ENCODE results near the gene TMBIM1.

The TMBIM1 gene

DNA sequence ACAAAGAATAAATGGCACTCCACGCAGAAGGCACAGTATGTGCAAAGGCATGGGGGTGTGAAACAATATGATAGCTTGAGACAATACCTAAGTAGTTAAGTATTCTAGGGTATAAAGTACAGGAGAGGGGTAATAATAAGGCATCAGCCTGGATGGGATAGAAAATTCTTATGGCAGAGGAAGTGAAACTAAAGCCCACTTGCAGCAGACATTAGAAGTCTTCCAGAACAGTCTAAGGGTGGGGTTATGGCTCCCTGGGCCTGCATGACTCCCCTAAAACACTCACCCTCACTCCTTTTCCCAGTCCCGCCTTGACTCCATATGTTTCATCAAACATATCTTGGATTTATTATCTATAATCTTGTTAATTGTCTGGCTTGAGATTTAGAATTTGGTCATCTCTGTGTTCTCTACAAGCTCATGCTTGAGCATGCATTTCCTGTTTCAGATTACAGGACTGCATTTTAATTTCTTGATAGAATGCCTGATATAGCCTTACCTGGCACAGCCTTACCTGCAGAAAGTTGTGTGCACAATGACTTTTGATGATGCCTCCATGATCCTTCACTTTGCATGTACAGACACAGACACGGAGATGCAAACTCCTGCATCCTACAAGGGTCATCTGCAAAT, 28.5 kb upstream of the TMBIM1 start:
- no peak overlapping the region for H3K4ac ChIP-seq (ENCODE audit: low read depth in 1 of 2, low read length in 2 of 2)
- no peak overlapping the region for H2BK120ac ChIP-seq (ENCODE audit: low read depth, low read length)
- H3K79me1 ChIP-seq (replicated peaks; ENCODE audit: low read length, poor library complexity, severe bottlenecking), result peaks cover 2% of the 10 kb centered on the region
- H2AFZ ChIP-seq (ENCODE audit: low read depth, low read length), result no peak overlapping the region
- no peak overlapping the region for H2BK15ac ChIP-seq (ENCODE audit: low read depth, poor library complexity, severe bottlenecking)
- H3K4me3 ChIP-seq (ENCODE audit: insufficient read depth in 1 of 2, low read depth in 1 of 2, low read length in 2 of 2), result no peak overlapping the region
- H3K14ac ChIP-seq (ENCODE audit: low read length in 2 of 2), result no peak overlapping the region
- H3K9ac ChIP-seq (ENCODE audit: low read length), result no peak overlapping the region
- peaks cover 0 to 8% of the 10 kb centered on the region in 2 experiments for H3K27me3 ChIP-seq (ENCODE audit: control insufficient read depth in 1 of 2, insufficient read depth in 1 of 2, low read length in 2 of 2)
- H3K4me1 ChIP-seq (ENCODE audit: control insufficient read depth, insufficient read depth, low read depth, low read length), result peaks cover 14% of the 10 kb centered on the region
- H4K8ac ChIP-seq (ENCODE audit: low read length), result no peak overlapping the region
- H2BK5ac ChIP-seq (ENCODE audit: low read depth, low read length, poor library complexity, severe bottlenecking), result no peak overlapping the region
- H3K36me3 ChIP-seq (ENCODE audit: control insufficient read depth in 1 of 2, insufficient read depth in 2 of 2, low read depth in 1 of 2, low read length in 2 of 2), result no peaks in the 10 kb centered on the region
- no peak overlapping the region for H4K91ac ChIP-seq (ENCODE audit: low read length)
- 93% methylated on average over 2 of the region's 3 CpGs for WGBS
- no peak overlapping the region for H2BK12ac ChIP-seq (ENCODE audit: low read length in 2 of 2)
- H3K23ac ChIP-seq (ENCODE audit: low read length in 2 of 2), result no peak overlapping the region
- no peak for DNase-seq
- no peak overlapping the region for H3K27ac ChIP-seq (ENCODE audit: low read length, poor library complexity, severe bottlenecking)
- H2AK5ac ChIP-seq (ENCODE audit: low read length, severe bottlenecking), result no peak overlapping the region
- H3K4me2 ChIP-seq (ENCODE audit: low read length, poor library complexity, severe bottlenecking), result no peak overlapping the region
- no peak overlapping the region for H3K18ac ChIP-seq (ENCODE audit: low read depth in 1 of 2, low read length in 2 of 2)
- no peaks in the 10 kb centered on the region for H3K9me3 ChIP-seq (ENCODE audit: control insufficient read depth, low read length)

DNA sequence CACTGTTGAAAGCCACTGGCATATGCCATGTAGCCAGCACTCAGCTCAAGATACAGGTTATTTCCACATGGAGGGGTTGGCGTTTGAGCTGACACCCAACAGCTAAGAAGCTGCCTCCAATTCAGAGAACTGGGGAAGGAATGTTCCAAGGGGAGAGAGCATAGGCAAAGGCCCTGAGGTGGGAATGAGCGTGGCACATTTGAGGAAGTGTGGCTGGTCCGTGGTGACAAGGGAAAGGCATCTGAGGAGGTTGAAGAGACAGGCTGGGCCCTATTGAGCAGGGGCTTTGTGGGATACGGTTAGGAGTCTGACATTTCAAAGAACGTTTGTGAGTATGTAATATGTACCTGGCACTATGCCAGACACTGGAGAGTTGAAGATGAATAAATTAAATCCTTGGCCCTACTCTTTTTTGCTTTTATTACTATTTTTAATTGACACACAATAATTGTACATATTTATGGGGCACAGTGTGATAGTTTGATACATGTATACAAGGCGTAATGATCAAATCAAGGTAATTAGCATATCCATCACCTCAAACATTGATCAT, 27.6 kb upstream of the TMBIM1 start:
- no peak overlapping the region for H2AFZ ChIP-seq (ENCODE audit: low read depth, low read length)
- H3K4me1 ChIP-seq (ENCODE audit: control insufficient read depth, insufficient read depth, low read depth, low read length), result peaks cover 13% of the 10 kb centered on the region

DNA sequence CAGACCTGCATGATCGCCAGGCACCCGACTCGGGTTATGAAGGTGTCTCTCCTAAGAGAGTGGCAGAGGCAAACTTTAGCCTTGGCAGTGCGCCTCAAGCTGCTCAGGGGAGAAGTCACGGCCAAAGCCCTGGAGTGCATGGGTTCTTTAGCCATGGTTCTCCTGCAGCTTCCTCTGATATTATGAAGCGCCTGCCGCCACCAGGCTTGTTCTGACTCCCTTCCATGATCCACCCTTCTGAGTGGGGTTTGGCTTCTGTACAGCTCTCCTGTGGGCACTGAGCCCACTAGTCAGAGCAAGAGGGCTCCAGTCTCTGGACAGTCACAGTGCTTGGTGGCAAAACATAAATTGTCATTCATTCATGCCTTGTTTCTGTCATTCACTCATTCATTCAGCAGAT, 25.9 kb upstream of the TMBIM1 start:
- 81% methylated on average over 7 of the region's 7 CpGs for WGBS
- Histone ChIP-seq H2AK5ac (ENCODE audit: low read length, severe bottlenecking) (no peak overlapping the region), H4K91ac (ENCODE audit: low read length) (no peak overlapping the region), H2AFZ (ENCODE audit: low read depth, low read length) (no peak overlapping the region), H2BK15ac (ENCODE audit: low read depth, poor library complexity, severe bottlenecking) (no peak overlapping the region), H3K9ac (ENCODE audit: low read length) (no peak overlapping the region), H3K79me1 (replicated peaks; ENCODE audit: low read length, poor library complexity, severe bottlenecking) (no peaks in the 10 kb centered on the region), H3K9me3 (ENCODE audit: control insufficient read depth, low read length) (no peaks in the 10 kb centered on the region), H3K27me3 (ENCODE audit: control insufficient read depth in 1 of 2, insufficient read depth in 1 of 2, low read length in 2 of 2) (peaks cover 0 to 8% of the 10 kb centered on the region in 2 experiments), H2BK5ac (ENCODE audit: low read depth, low read length, poor library complexity, severe bottlenecking) (no peak overlapping the region), H3K4ac (ENCODE audit: low read depth in 1 of 2, low read length in 2 of 2) (no peak overlapping the region), H3K14ac (ENCODE audit: low read length in 2 of 2) (no peak overlapping the region), H3K27ac (ENCODE audit: low read length, poor library complexity, severe bottlenecking) (no peak overlapping the region), H3K23ac (ENCODE audit: low read length in 2 of 2) (no peak overlapping the region), H3K4me3 (ENCODE audit: insufficient read depth in 1 of 2, low read depth in 1 of 2, low read length in 2 of 2) (no peak overlapping the region), H3K4me2 (ENCODE audit: low read length, poor library complexity, severe bottlenecking) (no peak overlapping the region), H4K8ac (ENCODE audit: low read length) (no peak overlapping the region), H3K36me3 (ENCODE audit: control insufficient read depth in 1 of 2, insufficient read depth in 2 of 2, low read depth in 1 of 2, low read length in 2 of 2) (no peaks in the 10 kb centered on the region), H2BK12ac (ENCODE audit: low read length in 2 of 2) (peak overlapping the region; percentile 6 to 10), H2BK120ac (ENCODE audit: low read depth, low read length) (no peak overlapping the region), H3K18ac (ENCODE audit: low read depth in 1 of 2, low read length in 2 of 2) (no peak overlapping the region), H3K4me1 (ENCODE audit: control insufficient read depth, insufficient read depth, low read depth, low read length) (peaks cover 5% of the 10 kb centered on the region)
- DNase-seq, result no peak

More for the DNA sequence above, 27.6 kb upstream of the TMBIM1 start:
- Histone ChIP-seq H3K4ac (ENCODE audit: low read depth in 1 of 2, low read length in 2 of 2) (no peak overlapping the region), H3K36me3 (ENCODE audit: control insufficient read depth in 1 of 2, insufficient read depth in 2 of 2, low read depth in 1 of 2, low read length in 2 of 2) (no peaks in the 10 kb centered on the region), H3K4me3 (ENCODE audit: insufficient read depth in 1 of 2, low read depth in 1 of 2, low read length in 2 of 2) (no peak overlapping the region), H3K27ac (ENCODE audit: low read length, poor library complexity, severe bottlenecking) (no peak overlapping the region), H3K4me2 (ENCODE audit: low read length, poor library complexity, severe bottlenecking) (no peak overlapping the region), H2AK5ac (ENCODE audit: low read length, severe bottlenecking) (no peak overlapping the region), H4K91ac (ENCODE audit: low read length) (no peak overlapping the region), H2BK120ac (ENCODE audit: low read depth, low read length) (no peak overlapping the region), H3K14ac (ENCODE audit: low read length in 2 of 2) (no peak overlapping the region), H4K8ac (ENCODE audit: low read length) (peak overlapping the region; percentile 4), H3K9ac (ENCODE audit: low read length) (no peak overlapping the region), H3K9me3 (ENCODE audit: control insufficient read depth, low read length) (no peaks in the 10 kb centered on the region), H2BK15ac (ENCODE audit: low read depth, poor library complexity, severe bottlenecking) (no peak overlapping the region), H2BK12ac (ENCODE audit: low read length in 2 of 2) (peak overlapping the region in 1 of 2 experiments; percentile 75), H3K27me3 (ENCODE audit: control insufficient read depth in 1 of 2, insufficient read depth in 1 of 2, low read length in 2 of 2) (peaks cover 0 to 8% of the 10 kb centered on the region in 2 experiments), H2BK5ac (ENCODE audit: low read depth, low read length, poor library complexity, severe bottlenecking) (no peak overlapping the region), H3K23ac (ENCODE audit: low read length in 2 of 2) (no peak overlapping the region), H3K18ac (ENCODE audit: low read depth in 1 of 2, low read length in 2 of 2) (no peak overlapping the region), H3K79me1 (replicated peaks; ENCODE audit: low read length, poor library complexity, severe bottlenecking) (no peaks in the 10 kb centered on the region)
- 54% methylated on average over 4 of the region's 6 CpGs for WGBS
- no peak for DNase-seq

DNA sequence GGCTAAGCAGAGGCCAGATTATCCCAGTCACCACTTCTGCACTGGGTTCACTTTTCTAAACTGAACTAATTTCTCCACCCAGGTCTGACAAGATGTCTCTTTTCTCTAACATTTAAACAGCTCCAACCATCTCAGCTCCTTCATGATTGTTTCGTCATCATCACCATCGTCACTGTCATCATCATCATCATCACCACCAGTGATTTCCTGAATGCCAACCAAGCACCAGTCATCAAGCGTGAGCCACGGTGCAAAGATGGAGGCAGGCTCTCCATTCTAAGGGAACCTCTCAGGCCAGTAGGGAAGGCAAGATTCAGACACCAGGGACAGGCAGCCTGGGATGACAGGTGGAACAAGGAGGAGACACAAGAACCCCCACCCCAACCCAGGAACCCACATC, 25.5 kb upstream of the TMBIM1 start:
- H2BK15ac ChIP-seq (ENCODE audit: low read depth, poor library complexity, severe bottlenecking), result no peak overlapping the region
- H3K4me1 ChIP-seq (ENCODE audit: control insufficient read depth, insufficient read depth, low read depth, low read length), result peaks cover 5% of the 10 kb centered on the region
- DNase-seq, result no peak
- H3K9ac ChIP-seq (ENCODE audit: low read length), result no peak overlapping the region
- no peak overlapping the region for H3K4ac ChIP-seq (ENCODE audit: low read depth in 1 of 2, low read length in 2 of 2)
- H3K4me2 ChIP-seq (ENCODE audit: low read length, poor library complexity, severe bottlenecking), result no peak overlapping the region
- WGBS, result 91% methylated on average over 4 of the region's 4 CpGs
- peak overlapping the region in 1 of 2 experiments; percentile 72 for H3K23ac ChIP-seq (ENCODE audit: low read length in 2 of 2)
- no peak overlapping the region for H3K18ac ChIP-seq (ENCODE audit: low read depth in 1 of 2, low read length in 2 of 2)
- H2AFZ ChIP-seq (ENCODE audit: low read depth, low read length), result no peak overlapping the region
- H2BK5ac ChIP-seq (ENCODE audit: low read depth, low read length, poor library complexity, severe bottlenecking), result no peak overlapping the region
- no peak overlapping the region for H3K4me3 ChIP-seq (ENCODE audit: insufficient read depth in 1 of 2, low read depth in 1 of 2, low read length in 2 of 2)
- no peak overlapping the region for H2BK12ac ChIP-seq (ENCODE audit: low read length in 2 of 2)
- peaks cover 0 to 8% of the 10 kb centered on the region in 2 experiments for H3K27me3 ChIP-seq (ENCODE audit: control insufficient read depth in 1 of 2, insufficient read depth in 1 of 2, low read length in 2 of 2)
- peak overlapping the region in 1 of 2 experiments; percentile 22 for H3K14ac ChIP-seq (ENCODE audit: low read length in 2 of 2)
- no peaks in the 10 kb centered on the region for H3K36me3 ChIP-seq (ENCODE audit: control insufficient read depth in 1 of 2, insufficient read depth in 2 of 2, low read depth in 1 of 2, low read length in 2 of 2)
- no peaks in the 10 kb centered on the region for H3K9me3 ChIP-seq (ENCODE audit: control insufficient read depth, low read length)
- no peak overlapping the region for H4K8ac ChIP-seq (ENCODE audit: low read length)
- H3K27ac ChIP-seq (ENCODE audit: low read length, poor library complexity, severe bottlenecking), result no peak overlapping the region
- H4K91ac ChIP-seq (ENCODE audit: low read length), result no peak overlapping the region
- no peak overlapping the region for H2AK5ac ChIP-seq (ENCODE audit: low read length, severe bottlenecking)
- no peak overlapping the region for H2BK120ac ChIP-seq (ENCODE audit: low read depth, low read length)
- H3K79me1 ChIP-seq (replicated peaks; ENCODE audit: low read length, poor library complexity, severe bottlenecking), result no peaks in the 10 kb centered on the region

Measured in mesenchymal stem cell (in vitro differentiated cells and primary cell).